BJ (cell line): ENCODE measurements around the gene ZBTB5. TPM values are rescaled to one million over a fixed set of nuclear protein-coding genes. Genes with fewer than 3 reads are reported as not detected.

Experiments
- CTCF ChIA-PET: fragments of 350-600 bp; formaldehyde crosslinking; extraction: SDS; loops from one replicate; lab custom pipeline; 2021; ENCODE audit warnings: antibody characterized with exemption, inconsistent platforms; lab: Yijun Ruan, JAX
- POLR2A ChIA-PET: fragments of 300-600 bp; sonication (Branson Sonifier 250); formaldehyde crosslinking; extraction: SDS; loops from one replicate; lab custom pipeline; 2021; ENCODE audit warnings: antibody characterized with exemption; lab: Charles Lee
- DNase-seq: peaks from one replicate; pipeline ENCODE4 v3.0.0-alpha.2; 2011; ENCODE audit warnings: low read depth
- H3K27me3 ChIP-seq: 2 replicates; pipeline ENCODE4 v1.6.0; 2011; ENCODE audit warnings: low read length; ENCODE audit not compliant: control insufficient read depth, insufficient read depth
- H3K36me3 ChIP-seq: 2 replicates; pipeline ENCODE4 v1.5.1; 2011; ENCODE audit warnings: low read length; ENCODE audit not compliant: control insufficient read depth, insufficient read depth
- H3K4me3 ChIP-seq: 2 replicates; pipeline ENCODE4 v1.5.1; 2011; ENCODE audit warnings: low read depth, mild to moderate bottlenecking, control low read depth, low read length
- CTCF ChIP-seq: IDR thresholded peaks from 2 replicates; pipeline ENCODE4 v1.5.1; 2011; ENCODE audit warnings: low read depth, mild to moderate bottlenecking, control low read depth, inconsistent platforms, low read length, moderate library complexity; ENCODE audit not compliant: insufficient read depth
- polyA plus RNA-seq: library from polyadenylated mRNA; depleted of rRNA; stranded (reverse); fragments of >200 nt; gene quantifications from 2 replicates; pipeline ENCODE4 v1.2.3, GENCODE V29; 2011

Gene ZBTB5
- polyA plus RNA-seq, 1 experiment, result 12.6 TPM

GRCh38 chr9:37509536-37509935 lies 44.3 kb upstream of the ZBTB5 start:
- ChIA-PET POLR2A (no interaction called here), CTCF (interaction anchor here (2.5 kb wide), 1 partner anchor 13 kb away, joined by 5 read pairs; no protein-coding TSS in a partner anchor)
- TF ChIP-seq CTCF, result no peak
- peaks cover 6% of the 10 kb centered on the region for H3K36me3 ChIP-seq
- H3K4me3 ChIP-seq, result no peak overlapping the region
- DNase-seq, result no peak
- no peaks in the 10 kb centered on the region for H3K27me3 ChIP-seq

GRCh38 chr9:37508834-37509206 lies 43.6 kb upstream of the ZBTB5 start:
- H3K4me3 ChIP-seq, result no peak overlapping the region
- DNase-seq, result no peak
- CTCF ChIA-PET, result interaction anchor here (1.1 to 2.5 kb wide), 2 partner anchors 14 to 21 kb away, joined by 3 to 5 read pairs; no protein-coding TSS in a partner anchor
- no peaks in the 10 kb centered on the region for H3K27me3 ChIP-seq
- TF ChIP-seq CTCF, result no peak
- POLR2A ChIA-PET, result no interaction called here
- H3K36me3 ChIP-seq, result peaks cover 6% of the 10 kb centered on the region

GRCh38 chr9:37508135-37508833 lies 43.0 kb upstream of the ZBTB5 start:
- CTCF ChIA-PET, result interaction anchor here (1.1 to 2.5 kb wide), 2 partner anchors 14 to 22 kb away, joined by 3 to 5 read pairs; no protein-coding TSS in a partner anchor
- POLR2A ChIA-PET, result no interaction called here

GRCh38 chr9:37507566-37508134 lies 42.4 kb upstream of the ZBTB5 start:
- DNase-seq, result no peak
- ChIA-PET POLR2A (no interaction called here), CTCF (interaction anchor here (2.5 kb wide), 1 partner anchor 15 kb away, joined by 5 read pairs; no protein-coding TSS in a partner anchor)
- no peak for TF ChIP-seq CTCF
- H3K36me3 ChIP-seq, result peaks cover 15% of the 10 kb centered on the region
- no peak overlapping the region for H3K4me3 ChIP-seq
- no peaks in the 10 kb centered on the region for H3K27me3 ChIP-seq

More at GRCh38 chr9:37508135-37508833, 43.0 kb upstream of the ZBTB5 start:
- H3K4me3 ChIP-seq, result no peak overlapping the region
- DNase-seq, result no peak
- H3K27me3 ChIP-seq, result no peaks in the 10 kb centered on the region
- TF ChIP-seq CTCF, result no peak
- peaks cover 8% of the 10 kb centered on the region for H3K36me3 ChIP-seq

GRCh38 chr9:37504605-37505004 lies 39.4 kb upstream of the ZBTB5 start:
- ChIA-PET POLR2A (no interaction called here), CTCF (no interaction called here)
- H3K27me3 ChIP-seq, result no peaks in the 10 kb centered on the region
- H3K4me3 ChIP-seq, result no peak overlapping the region
- H3K36me3 ChIP-seq, result peaks cover 22% of the 10 kb centered on the region
- TF ChIP-seq CTCF, result no peak
- no peak for DNase-seq
